Choroid plexus epithelial cell (primary cell): ENCODE data around the gene TEKT2.
A peak's percentile ranks its signal among the peaks of the same experiment; 100 is the strongest.

ENCODE experiments used
- DNase-seq: peaks from one replicate; pipeline ENCODE4 v3.0.0-alpha.2; 2010; ENCODE audit warnings: low read depth
- H3K4me3 ChIP-seq: 2 replicates; pipeline ENCODE4 v1.5.1; 2011; ENCODE audit warnings: low read depth, mild to moderate bottlenecking, control low read depth, low read length, moderate library complexity
- TF ChIP-seq, protein P1 (sequence below): conservative IDR thresholded peaks from 2 replicates; pipeline ENCODE4 v1.5.1; 2011; ENCODE audit warnings: low read depth, mild to moderate bottlenecking, control low read depth, inconsistent platforms, low read length, moderate library complexity

The TEKT2 gene

DNA sequence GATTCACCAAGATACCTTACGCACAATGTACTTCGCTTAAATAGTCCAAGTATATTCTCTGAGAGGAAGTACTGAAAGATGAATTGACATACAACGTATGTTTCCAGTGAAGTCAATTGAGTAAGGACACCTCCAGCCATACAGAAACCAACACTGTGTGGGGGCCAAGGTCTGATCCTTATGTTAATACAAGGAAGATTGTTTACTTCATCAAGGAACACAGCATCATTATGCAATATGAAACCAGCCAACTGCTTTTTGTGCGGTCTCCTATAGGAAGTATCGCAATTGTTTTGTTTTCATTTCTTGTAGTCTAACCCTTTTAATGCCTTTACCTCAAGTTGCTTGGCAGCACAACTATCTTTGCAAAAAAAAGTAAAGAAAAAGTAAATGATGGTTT is 28.2 kb upstream of the TEKT2 start:
- H3K4me3 ChIP-seq = no peak overlapping the region
- TF ChIP-seq, protein P1, sequence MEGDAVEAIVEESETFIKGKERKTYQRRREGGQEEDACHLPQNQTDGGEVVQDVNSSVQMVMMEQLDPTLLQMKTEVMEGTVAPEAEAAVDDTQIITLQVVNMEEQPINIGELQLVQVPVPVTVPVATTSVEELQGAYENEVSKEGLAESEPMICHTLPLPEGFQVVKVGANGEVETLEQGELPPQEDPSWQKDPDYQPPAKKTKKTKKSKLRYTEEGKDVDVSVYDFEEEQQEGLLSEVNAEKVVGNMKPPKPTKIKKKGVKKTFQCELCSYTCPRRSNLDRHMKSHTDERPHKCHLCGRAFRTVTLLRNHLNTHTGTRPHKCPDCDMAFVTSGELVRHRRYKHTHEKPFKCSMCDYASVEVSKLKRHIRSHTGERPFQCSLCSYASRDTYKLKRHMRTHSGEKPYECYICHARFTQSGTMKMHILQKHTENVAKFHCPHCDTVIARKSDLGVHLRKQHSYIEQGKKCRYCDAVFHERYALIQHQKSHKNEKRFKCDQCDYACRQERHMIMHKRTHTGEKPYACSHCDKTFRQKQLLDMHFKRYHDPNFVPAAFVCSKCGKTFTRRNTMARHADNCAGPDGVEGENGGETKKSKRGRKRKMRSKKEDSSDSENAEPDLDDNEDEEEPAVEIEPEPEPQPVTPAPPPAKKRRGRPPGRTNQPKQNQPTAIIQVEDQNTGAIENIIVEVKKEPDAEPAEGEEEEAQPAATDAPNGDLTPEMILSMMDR = no peak

DNA sequence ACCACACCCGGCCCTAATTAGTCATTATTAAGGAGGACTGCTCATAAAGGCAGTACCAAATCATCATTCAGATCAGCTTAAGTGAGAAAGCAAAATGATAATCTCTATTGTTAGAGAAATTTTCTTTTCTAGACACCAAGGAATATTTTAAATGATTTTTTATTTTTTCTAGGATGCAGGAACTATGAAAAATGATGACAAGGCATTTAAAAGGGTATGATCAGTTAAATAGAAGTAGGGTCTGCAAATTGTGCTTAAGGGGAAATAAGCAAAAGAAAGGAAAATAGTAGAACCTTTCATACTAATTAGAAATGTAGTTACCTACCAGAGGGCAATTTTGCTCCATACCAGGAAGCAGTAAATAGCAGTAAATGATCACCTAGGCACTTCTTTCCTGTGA is 21.6 kb upstream of the TEKT2 start:
- no peak overlapping the region for H3K4me3 ChIP-seq
- no peak for DNase-seq
- TF ChIP-seq, protein P1 = no peak

More for the DNA sequence above, 28.2 kb upstream of the TEKT2 start:
- no peak for DNase-seq

DNA sequence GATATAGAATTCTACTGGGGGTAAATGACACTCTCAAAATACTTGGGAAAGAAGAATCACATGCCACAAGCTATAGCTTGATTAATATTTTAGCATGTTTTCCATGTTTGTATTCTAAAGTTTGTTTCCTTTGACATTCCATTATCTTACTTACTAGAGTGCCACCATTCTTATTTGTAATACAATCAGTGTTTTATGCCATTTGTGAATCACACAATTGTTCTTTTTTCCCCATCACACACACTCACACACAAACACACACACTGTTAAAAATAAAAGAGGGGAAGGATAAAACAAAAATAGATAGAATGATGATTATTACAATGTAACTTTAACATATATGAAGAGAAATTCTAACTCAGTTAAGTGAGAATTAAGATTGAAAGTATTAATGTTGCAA is 16.0 kb upstream of the TEKT2 start:
- no peak for DNase-seq
- TF ChIP-seq, protein P1 = no peak
- no peak overlapping the region for H3K4me3 ChIP-seq

DNA sequence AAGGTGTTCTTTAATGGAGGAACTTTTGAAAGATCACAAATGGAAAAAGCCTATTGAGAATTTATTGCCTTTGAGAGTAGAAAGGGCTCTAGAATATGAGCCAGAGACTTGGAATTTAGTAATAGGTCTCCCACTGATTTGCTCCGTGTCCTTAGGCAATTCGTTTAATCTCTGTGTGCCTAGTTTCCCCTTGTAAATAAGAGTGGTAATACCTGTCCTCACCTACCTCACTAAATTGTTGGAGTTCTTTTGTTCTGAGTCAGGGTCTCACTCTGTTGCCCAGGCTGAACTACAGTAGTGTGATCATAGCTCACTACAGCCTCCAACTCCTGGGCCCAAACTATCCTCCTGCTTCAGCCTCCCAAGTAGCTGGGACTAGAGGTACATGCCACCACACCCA is 15.0 kb upstream of the TEKT2 start:
- no peak for DNase-seq

DNA sequence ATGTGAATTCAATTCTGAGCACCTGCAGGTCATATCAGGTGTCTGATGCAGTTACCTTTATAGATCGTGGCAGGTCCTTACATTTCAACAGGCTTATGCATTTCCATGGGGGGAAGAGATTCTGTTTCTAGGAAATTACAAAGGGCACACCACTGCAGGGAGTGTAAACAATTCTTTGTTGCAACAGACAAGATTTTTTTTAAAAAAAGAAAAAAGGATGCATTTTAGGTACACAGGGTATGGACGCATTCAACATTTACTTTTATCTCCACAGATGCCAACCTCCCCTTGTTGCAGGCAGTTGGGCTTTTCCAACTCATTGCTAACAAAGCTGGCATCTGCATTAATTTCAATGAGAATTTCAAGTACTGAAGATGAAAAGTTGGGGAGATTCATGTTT is 13.5 kb upstream of the TEKT2 start:
- H3K4me3 ChIP-seq = no peak overlapping the region
- no peak for DNase-seq
- TF ChIP-seq, protein P1 = no peak

More for the DNA sequence above, 15.0 kb upstream of the TEKT2 start:
- TF ChIP-seq, protein P1 = no peak
- H3K4me3 ChIP-seq = no peak overlapping the region

DNA sequence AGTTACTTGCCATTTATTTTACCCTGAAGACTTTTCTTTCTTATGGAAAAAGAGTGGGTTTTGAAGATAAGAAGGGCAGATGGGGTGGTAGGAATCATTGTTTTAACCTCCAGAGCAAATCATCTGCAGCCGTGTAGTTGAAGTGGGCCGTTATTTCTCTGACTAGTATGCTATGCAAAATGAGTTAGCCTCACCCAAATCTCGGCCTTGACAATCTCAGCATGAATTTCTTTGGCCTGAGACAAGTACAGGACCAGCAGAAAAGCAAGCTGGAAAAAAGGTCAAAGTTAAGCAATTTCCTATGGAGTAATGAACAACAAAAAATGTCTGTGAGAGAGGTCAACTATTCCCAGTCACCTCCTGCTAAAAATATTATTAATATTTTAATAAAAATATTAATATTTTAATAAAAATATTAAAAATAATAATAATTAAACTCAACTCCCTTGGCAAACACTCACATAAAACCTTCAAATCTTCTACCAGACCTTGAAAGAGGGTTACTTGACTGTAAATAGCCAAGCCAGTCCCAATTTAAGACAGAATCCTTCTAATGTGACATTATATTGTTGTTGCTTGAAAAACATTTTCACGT is 6.8 kb upstream of the TEKT2 start:
- peak; percentile 16 for DNase-seq
- no peak overlapping the region for H3K4me3 ChIP-seq
- TF ChIP-seq, protein P1 = no peak

DNA sequence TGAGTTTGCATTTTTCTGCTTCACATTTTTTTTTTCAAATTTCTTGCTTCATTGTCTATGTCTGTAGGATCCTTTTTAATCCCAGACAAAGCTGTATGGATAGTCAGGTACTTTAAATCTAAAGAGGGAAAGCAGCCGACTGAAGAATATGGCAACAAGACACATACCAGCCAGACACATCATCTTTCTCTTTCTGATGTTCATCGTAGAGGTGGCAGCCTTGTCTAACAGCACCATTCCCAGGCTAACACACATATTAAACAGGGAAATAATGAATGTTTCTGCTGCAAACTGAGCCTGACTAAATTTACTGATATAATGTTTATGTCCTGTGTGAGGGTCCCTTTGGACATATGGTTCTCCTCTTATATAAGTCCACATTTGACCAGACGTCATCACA is 3.7 kb upstream of the TEKT2 start:
- no peak for DNase-seq
- TF ChIP-seq, protein P1 = no peak
- no peak overlapping the region for H3K4me3 ChIP-seq
